ENCODE data around the gene GABRB1.
"Not testable (repeated sequence)": the region's sequence is repeated elsewhere in the genome, so short reads cannot be mapped to it uniquely, and the experiment has no call there.

The GABRB1 gene

DNA sequence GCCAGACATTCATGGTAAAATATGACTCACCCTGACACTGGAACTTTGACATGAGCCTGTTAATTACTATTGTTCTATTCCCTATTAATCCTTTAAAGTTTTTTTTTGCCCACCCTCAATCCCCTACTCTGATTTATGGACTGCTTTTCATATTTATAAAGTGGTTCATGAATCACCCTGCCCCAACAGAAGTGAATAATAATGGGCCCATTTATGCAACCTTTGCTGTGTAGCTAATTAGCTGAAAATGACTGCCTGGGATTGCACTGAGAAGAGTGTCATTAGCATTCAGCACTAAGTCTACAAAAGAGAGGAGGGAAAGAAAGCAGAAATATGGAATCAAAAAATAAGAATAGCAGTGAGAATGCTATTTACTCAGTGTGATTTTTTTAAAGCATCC lies 277.8 kb downstream of the GABRB1 start:
- no peak for DNase-seq (ENCODE audit: low read depth)

DNA sequence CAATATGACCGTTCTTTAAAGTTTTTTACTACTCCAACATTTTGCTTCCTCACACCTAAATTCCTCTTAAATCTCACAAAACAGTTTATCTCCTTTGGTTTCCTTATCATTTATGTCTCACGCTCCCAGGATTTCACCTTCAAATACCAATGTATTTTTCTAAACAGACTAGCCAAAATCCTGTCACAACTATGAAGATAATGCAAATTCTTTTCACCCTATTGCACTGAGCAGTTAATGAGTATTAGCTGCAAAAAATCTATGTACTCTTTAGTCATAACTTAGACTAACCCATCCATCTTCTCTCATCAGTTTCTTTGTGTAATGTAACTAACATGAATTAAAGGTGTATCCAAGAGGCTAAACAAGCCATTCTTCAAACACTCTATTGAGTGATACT lies 280.8 kb downstream of the GABRB1 start:
- DNase-seq (ENCODE audit: low read depth) = no peak

GRCh38 chr4:47313384-47313783 lies 282.0 kb downstream of the GABRB1 start:
- no peak for DNase-seq (ENCODE audit: low read depth)

- DNase-seq (ENCODE audit: low read depth) = no peak
Measured at GRCh38 chr4:47315346-47315745, 284.0 kb downstream of the GABRB1 start.

GRCh38 chr4:47326025-47326424 lies 294.7 kb downstream of the GABRB1 start:
- no peak for DNase-seq (ENCODE audit: low read depth)

DNA sequence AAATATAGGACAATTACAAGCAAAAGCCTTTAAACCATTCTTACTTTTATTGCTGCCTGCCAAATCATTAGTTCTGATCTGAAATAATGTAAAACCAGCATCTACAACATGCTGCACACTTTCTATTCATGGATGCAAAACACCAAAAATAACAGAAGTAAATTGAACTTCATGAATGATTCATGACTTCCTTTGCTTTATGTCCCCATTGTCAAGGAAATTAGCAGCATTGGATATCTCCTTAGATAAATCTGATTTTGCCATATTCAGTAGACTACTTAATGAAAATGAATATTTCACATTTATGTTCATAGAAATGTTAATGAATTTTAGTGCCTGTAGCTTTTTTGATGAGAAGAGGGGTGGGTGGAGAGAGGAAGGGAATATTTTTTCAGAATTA lies 299.5 kb downstream of the GABRB1 start:
- DNase-seq (ENCODE audit: low read depth) = no peak

DNA sequence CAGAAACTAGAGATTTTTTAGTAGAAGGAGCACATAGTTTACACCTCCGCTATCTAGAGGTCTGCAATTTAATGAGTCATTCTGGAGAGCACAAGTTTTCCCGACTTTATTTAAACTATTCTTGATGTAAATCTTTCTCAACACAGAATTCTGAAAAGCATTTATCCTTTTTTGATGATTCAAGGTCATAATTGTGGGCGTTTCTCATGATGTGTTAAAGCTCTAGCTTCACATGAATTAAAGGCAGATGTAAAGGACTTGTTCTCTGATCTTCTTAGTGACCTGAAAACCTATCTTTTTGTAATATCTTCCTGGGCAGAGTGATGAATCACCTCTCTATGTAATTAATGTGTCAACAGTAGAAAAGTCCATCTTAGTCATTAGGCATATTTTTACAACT lies 303.3 kb downstream of the GABRB1 start:
- DNase-seq (ENCODE audit: low read depth) = no peak

DNA sequence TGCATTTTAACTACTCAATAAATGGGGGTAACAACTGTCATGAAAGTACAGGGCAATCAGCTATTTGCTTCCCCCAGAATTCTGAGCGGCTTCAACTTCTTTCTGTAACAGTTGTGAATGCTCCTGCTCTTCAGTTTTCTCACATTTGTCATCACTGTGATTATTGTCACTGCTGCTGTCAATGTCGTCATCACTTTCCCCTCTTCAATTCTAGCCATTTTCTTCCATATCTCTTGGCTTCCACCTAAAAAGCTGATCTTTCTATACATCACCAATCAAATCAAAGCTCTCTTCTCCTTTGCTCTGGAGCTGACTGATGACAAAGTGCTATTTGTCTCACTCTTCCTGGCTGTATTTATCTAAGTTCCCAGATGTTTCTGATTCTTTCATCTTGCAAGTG lies 306.5 kb downstream of the GABRB1 start:
- DNase-seq (ENCODE audit: low read depth) = no peak

- DNase-seq (ENCODE audit: low read depth) = no peak
Measured at GRCh38 chr4:47340914-47341313, 309.5 kb downstream of the GABRB1 start.

- DNase-seq (ENCODE audit: low read depth) = no peak
Measured at GRCh38 chr4:47342796-47343195, 311.4 kb downstream of the GABRB1 start.

GRCh38 chr4:47349326-47349725 lies 318.0 kb downstream of the GABRB1 start:
- no peak for DNase-seq (ENCODE audit: low read depth)

DNA sequence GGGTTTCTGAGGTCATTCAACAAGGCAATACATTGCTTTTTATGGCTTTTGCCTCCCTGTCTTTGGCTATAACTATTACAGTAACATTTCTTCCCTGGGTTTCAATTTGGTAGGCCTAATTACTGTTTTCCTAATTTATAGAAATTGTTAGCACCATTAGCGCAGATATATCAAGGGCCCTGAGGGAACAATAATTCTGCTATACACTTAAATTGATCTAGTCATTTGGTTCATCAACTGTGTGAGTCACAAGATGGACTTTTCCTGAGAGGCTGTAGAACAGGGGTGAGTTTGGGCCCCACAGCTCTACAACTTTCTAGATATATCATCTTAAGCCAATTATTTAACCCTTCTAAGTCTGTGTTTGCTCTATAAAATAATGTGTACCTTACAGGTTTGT lies 324.2 kb downstream of the GABRB1 start:
- DNase-seq (ENCODE audit: low read depth) = no peak

DNA sequence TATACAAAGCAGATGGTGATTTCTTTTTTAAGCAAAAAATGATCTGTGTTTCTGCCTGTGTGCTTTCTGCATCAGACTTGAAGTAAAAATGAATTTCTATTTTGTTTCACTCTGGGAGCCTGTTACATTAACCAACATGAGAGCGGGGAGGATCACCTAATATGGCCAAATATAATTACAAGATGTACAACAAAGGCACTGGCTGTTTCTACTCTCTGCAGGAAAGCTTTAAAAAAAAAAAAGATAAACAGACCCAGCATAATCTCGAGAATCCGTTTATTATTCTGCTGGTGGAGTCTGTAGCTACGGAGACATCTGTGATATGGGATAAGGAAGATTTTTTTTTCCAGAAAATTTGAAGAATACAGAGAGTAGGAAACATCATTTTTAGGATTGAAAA lies 328.5 kb downstream of the GABRB1 start:
- DNase-seq (ENCODE audit: low read depth) = no peak

DNA sequence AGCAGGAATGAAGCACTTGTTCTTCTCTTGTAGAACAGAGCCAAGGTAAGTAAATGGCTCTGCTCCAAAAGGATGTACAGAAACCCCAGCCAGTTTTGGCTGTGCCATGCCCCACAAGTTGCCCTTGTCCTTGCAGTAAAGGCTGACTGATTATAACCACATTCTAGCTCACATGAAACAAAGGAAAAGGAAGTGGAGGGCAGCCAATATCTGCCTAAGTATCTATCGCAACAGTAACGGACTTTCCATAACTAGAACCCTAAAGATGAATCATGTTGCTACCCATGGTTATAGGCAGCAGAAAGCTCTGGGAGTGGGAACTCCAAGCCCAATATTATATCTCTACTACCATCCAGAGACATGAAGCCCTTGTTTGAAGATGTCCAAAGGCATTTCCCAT lies 336.4 kb downstream of the GABRB1 start:
- no peak for DNase-seq (ENCODE audit: low read depth)

- no peak for DNase-seq (ENCODE audit: low read depth)
Measured at GRCh38 chr4:47368211-47368610, 336.8 kb downstream of the GABRB1 start.

- no peak for DNase-seq (ENCODE audit: low read depth)
Measured at GRCh38 chr4:47372561-47372960, 341.2 kb downstream of the GABRB1 start.

- no peak for DNase-seq (ENCODE audit: low read depth)
Measured at GRCh38 chr4:47373174-47373573, 341.8 kb downstream of the GABRB1 start.

- no peak for DNase-seq (ENCODE audit: low read depth)
Measured at GRCh38 chr4:47373709-47374108, 342.3 kb downstream of the GABRB1 start.

DNA sequence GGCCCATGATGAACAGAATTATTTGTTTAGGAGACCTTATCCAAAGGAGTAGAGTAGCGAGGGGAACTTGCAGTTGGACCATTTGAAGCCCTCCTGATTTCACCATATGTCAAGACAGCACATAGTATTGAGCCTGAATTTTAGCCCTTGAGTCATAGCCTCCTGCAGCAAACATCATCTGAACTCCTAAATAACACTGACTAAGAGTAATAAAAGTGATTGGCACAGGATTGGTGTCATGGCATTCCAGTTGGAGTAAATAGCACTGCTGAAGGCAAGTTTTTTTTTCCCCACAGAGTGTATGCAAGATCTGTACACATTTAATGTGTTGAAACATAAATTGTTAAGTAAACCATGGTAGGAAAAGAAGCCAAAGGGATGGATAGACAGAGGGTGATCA lies 343.1 kb downstream of the GABRB1 start:
- no peak for DNase-seq (ENCODE audit: low read depth)

GRCh38 chr4:47378021-47378530 lies 346.7 kb downstream of the GABRB1 start:
- not testable (repeated sequence) for DNase-seq (ENCODE audit: low read depth)

GRCh38 chr4:47381172-47381571 lies 349.8 kb downstream of the GABRB1 start:
- no peak for DNase-seq (ENCODE audit: low read depth)

GRCh38 chr4:47382846-47383360 lies 351.5 kb downstream of the GABRB1 start:
- DNase-seq (ENCODE audit: low read depth) = no peak

DNA sequence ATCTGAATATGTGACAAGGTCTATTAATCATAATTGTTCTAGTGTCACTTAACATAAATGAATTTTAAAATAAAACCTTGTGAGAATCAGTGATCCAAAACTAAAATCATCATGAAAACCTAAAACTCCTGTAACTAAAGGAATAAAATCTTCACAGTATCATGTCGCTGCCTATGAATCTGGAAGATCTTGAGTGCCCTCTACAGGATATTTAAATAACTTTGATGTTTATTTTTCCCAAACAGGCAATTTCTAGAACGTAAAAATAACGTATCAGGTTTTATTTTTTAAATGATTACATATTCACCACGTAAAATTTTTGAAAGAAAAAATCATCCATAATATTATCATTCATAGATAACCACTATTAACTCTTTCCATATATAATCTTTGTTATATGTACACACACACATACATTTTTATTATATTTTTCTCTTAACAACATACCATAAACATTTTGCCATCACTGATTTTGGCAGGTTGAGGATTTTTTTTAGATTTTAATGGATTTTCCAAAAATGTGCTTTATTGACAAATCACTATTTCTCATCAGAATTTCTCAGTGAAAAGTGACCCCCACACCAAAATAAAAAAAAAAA lies 352.6 kb downstream of the GABRB1 start:
- no peak for DNase-seq (ENCODE audit: low read depth)

DNA sequence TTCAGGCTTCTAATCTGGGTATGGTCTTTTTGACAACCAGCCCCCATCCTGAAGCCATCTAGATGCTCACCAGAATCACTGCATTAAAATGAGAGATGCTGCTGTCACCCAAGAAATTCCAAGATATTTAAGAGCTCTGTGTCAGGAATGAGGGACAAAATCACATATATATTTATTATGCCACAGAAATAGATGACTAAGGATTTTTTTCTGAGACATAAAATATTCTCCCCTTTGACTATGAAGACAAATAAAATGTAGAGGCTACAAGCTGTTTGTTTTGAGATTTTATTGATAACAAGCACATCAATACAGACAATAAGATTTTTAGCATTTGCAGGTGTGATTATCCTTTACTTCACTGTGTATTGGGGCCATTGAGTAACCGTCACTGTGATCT lies 354.8 kb downstream of the GABRB1 start:
- no peak for DNase-seq (ENCODE audit: low read depth)

Data from stimulated activated CD8-positive, alpha-beta memory T cell treated with anti-CD3 and anti-CD28 coated beads, Interleukin-7, amount 100 ng/mL, for 24 hours (primary cell).